HG02610 (cell line): ENCODE results near the gene PTTG1IP.
"Not testable (repeated sequence)": the region's sequence is repeated elsewhere in the genome, so short reads cannot be mapped to it uniquely, and the experiment has no call there.

Experiments
- ATAC-seq: cut with Tn5 transposase; IDR thresholded peaks from one replicate; pipeline ENCODE4 v1.9.1; 2021; ENCODE audit warnings: mild to moderate bottlenecking, moderate library complexity; ENCODE audit not compliant: unreplicated experiment

The PTTG1IP gene

GRCh38 chr21:44846224-44846484 lies 27.3 kb downstream of the PTTG1IP start:
- no peak for ATAC-seq

- ATAC-seq: peak; percentile 47
These were observed 27.9 kb downstream of the PTTG1IP start for GRCh38 chr21:44845418-44846223.

- ATAC-seq: no peak
These were observed 29.2 kb downstream of the PTTG1IP start for GRCh38 chr21:44844256-44844655.

GRCh38 chr21:44842721-44843445 lies 30.6 kb downstream of the PTTG1IP start:
- ATAC-seq: no peak

- ATAC-seq: no peak
These were observed 31.4 kb downstream of the PTTG1IP start for GRCh38 chr21:44842087-44842486.

- ATAC-seq: no peak
These were observed 32.7 kb downstream of the PTTG1IP start for GRCh38 chr21:44840771-44841170.

GRCh38 chr21:44838951-44839350 lies 34.5 kb downstream of the PTTG1IP start:
- no peak for ATAC-seq

- ATAC-seq: no peak
These were observed 35.2 kb downstream of the PTTG1IP start for GRCh38 chr21:44838039-44838895.

- ATAC-seq: no peak
These were observed 36.0 kb downstream of the PTTG1IP start for GRCh38 chr21:44837537-44837936.

GRCh38 chr21:44836666-44837471 lies 36.6 kb downstream of the PTTG1IP start:
- no peak for ATAC-seq

- ATAC-seq: no peak
These were observed 37.2 kb downstream of the PTTG1IP start for GRCh38 chr21:44836349-44836665.

GRCh38 chr21:44835647-44835973 lies 37.9 kb downstream of the PTTG1IP start:
- ATAC-seq: no peak

- ATAC-seq: no peak
These were observed 38.4 kb downstream of the PTTG1IP start for GRCh38 chr21:44834951-44835646.

- ATAC-seq: no peak
These were observed 39.1 kb downstream of the PTTG1IP start for GRCh38 chr21:44834231-44834950.

- ATAC-seq: no peak
These were observed 39.8 kb downstream of the PTTG1IP start for GRCh38 chr21:44833663-44834062.

GRCh38 chr21:44832516-44833255 lies 40.8 kb downstream of the PTTG1IP start:
- not testable (repeated sequence) for ATAC-seq

GRCh38 chr21:44831227-44831860 lies 42.1 kb downstream of the PTTG1IP start:
- no peak for ATAC-seq

GRCh38 chr21:44829507-44830092 lies 43.9 kb downstream of the PTTG1IP start:
- ATAC-seq: no peak
